GM13977 (cell line): ENCODE data around the gene CXCR1.
"Not testable (repeated sequence)": the region's sequence is repeated elsewhere in the genome, so short reads cannot be mapped to it uniquely, and the experiment has no call there.

Experiments used
- DNase-seq: peaks from one replicate; pipeline ENCODE4 v3.0.0; 2012; ENCODE audit warnings: low spot score
- in situ Hi-C: fragments of 300-500 bp; cut with MboI; formaldehyde crosslinking; loops from one replicate; pipeline ENCODE4 v1.12.0; 2022; ENCODE audit warnings: low sequenced_read_pairs, low pct_unique_long_range_greater_than_20kb, mixed read lengths, inconsistent platforms; ENCODE audit not compliant: unreplicated experiment
- TF ChIP-seq, protein P1 (sequence below): IDR thresholded peaks from 2 replicates; pipeline ENCODE4 v1.5.1; 2012; ENCODE audit warnings: mild to moderate bottlenecking, control low read depth; ENCODE audit not compliant: insufficient read depth; ENCODE audit errors: extremely low read depth, missing control alignments

Gene CXCR1

DNA sequence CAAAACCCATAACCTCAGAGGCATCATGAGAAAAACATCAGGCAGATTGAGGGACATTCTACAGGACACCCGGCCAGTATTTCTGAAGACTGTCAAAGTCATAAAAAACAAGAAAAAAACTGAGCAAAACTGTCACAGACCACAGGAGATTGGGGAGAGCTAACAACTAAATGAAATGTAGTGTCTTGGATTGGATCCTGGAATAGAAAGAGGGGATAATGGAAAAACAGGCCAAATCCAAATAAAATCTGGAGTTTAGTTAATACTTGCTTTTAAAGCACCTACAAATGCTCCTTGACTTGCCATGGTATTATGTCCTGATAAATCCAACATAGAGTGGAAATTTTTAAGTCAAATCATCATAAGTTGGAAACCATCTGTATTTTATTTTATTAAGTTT lies 17.6 kb upstream of the CXCR1 start:
- TF ChIP-seq, protein P1, sequence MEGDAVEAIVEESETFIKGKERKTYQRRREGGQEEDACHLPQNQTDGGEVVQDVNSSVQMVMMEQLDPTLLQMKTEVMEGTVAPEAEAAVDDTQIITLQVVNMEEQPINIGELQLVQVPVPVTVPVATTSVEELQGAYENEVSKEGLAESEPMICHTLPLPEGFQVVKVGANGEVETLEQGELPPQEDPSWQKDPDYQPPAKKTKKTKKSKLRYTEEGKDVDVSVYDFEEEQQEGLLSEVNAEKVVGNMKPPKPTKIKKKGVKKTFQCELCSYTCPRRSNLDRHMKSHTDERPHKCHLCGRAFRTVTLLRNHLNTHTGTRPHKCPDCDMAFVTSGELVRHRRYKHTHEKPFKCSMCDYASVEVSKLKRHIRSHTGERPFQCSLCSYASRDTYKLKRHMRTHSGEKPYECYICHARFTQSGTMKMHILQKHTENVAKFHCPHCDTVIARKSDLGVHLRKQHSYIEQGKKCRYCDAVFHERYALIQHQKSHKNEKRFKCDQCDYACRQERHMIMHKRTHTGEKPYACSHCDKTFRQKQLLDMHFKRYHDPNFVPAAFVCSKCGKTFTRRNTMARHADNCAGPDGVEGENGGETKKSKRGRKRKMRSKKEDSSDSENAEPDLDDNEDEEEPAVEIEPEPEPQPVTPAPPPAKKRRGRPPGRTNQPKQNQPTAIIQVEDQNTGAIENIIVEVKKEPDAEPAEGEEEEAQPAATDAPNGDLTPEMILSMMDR, result no peak
- DNase-seq, result no peak
- in situ Hi-C loops, result no loop called here

DNA sequence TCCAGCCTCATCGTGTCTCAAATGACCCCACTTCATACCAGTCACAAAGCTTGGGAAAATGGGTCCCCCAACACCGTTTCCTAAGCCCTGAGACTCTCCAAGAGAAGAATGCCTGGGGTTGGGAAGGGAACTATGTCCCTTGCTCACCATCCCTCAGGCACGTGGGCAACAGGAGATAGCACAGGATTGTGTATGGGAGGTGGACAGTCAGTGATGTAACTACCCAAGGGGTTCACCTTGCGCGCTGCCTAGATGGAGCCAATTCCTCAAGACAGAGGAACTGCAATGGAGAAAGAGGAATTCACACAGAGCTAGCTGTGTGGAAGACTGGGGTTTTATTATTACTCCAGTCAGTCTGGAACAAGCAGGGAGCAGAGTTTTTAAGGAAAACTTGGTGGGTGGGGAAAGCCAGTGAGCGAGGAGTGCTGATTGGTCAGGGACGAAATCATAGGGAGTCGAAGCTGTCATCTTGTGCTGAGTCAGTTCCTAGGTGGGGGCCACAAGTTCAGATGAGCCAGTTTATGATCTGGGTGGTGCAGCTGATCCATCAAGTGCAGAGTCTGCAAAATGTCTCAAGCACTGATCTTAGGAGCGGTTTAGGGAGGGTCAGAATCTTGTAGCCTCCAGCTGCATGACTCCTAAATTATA lies 13.8 kb upstream of the CXCR1 start:
- DNase-seq, result no peak
- TF ChIP-seq, protein P1, result no peak
- in situ Hi-C loops, result no loop called here

DNA sequence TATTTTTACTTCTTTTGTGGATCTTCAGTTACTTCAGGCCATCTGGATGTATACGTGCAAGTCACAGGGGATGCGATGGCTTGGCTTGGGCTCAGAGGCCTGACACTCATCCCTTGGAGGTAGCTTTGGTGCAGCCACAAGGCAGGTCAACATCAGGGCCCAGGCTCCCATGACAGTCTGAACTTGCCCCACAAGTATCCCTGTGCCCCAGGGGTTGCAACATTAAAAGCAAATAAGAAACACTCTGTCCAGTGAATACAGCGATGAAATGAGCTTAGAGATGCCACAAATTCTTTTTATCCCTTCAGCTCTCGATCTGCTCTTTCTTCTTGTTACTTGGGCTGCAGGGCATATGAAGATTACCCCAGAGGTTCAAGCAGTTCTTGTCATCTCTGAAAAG lies 13.0 kb upstream of the CXCR1 start:
- DNase-seq, result no peak
- TF ChIP-seq, protein P1, result no peak
- in situ Hi-C loops, result no loop called here

DNA sequence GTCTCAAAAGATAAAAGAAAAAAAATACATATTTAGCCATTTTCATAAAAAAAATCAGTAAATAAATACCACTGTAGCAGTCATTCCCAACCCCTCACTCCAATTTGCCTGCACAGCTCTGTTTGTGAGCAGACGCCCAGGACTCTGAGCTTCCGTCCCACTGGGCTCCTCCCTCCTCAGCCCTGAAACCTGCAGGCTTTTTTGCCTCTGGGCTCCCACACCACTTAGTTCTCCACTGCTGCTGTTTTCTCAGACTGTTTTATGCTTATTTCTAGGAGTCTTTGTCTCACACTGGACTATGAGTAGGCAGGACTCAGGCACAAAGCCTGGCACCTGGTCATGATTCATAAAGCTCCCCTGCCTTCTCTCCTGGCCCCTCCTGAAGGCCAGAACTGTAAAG lies 6.1 kb upstream of the CXCR1 start:
- no peak for DNase-seq
- in situ Hi-C loops, result no loop called here
- TF ChIP-seq, protein P1, result no peak

DNA sequence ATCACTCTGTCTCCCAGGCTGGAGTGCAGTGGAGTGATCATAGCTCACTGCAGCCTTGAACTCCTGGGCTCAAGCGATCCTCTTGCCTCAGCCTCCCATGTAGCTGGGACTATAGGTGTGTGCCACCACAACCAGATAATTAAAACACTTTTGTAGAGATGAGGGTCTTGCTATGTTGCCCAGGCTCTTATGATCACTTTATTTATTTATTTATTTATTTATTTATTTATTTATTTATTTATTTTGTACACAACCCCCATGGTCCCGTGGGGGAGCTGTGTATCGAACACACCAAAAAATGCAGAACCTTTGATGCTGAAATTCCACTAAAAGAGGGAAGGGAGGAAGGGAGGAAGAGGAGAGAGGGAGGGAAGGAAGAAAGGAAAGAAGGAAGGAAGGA lies 5.0 kb upstream of the CXCR1 start:
- in situ Hi-C loops, DNase-seq: not testable (repeated sequence)

DNA sequence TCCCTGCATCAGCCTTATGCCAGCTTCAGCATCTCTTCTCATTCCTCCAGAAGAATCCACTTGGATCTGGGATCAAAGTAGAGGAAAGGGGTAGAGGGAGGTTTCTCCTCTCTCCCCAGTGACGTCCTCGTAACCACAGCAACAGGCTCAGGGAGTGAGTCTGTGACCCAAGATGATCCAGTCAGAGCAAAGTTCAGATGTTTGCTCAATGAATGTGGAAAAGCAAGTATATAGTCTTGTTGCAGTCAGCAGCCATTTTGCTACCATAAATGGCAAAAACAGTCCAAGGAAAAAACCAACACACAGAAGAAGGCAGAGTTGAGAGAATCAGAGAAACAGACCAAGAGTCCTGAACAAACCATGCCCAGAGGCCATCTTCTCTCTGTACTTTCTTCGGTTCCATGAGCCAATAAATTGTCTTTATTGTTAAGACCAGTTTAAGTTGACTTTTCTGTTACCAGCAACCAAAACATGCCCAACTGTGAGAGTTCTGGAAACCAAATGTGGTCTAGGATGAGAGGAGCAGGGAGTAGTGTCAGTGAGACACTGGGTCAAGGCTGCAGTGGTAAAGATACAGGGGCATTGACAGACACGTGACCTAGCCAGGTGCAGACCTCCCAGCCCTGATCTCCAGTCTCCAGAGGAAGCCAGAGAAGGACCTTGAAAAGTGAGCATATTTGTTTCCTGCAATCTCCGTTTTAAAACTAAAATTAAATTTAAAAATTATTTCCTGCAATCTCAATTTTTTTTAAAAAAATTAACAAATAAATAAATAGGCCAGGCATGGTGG lies 3.2 kb upstream of the CXCR1 start:
- no peak for DNase-seq
- in situ Hi-C loops, result no loop called here
- TF ChIP-seq, protein P1, result no peak
